ENCODE measurements around the gene SIRPB2.

The SIRPB2 gene

GRCh38 chr20:1491860-1492642, 831 bp upstream of the SIRPB2 start:
- Histone ChIP-seq H3K4me3 (ENCODE audit: severe bottlenecking) (no peak overlapping the region), H3K36me3 (ENCODE audit: low read depth) (no peaks in the 10 kb centered on the region), H3K27ac (ENCODE audit: poor library complexity, severe bottlenecking) (peak overlapping the region; percentile 98), H3K9me3 (ENCODE audit: severe bottlenecking) (no peaks in the 10 kb centered on the region), H3K27me3 (ENCODE audit: insufficient read depth, poor library complexity, severe bottlenecking) (no peaks in the 10 kb centered on the region), H3K4me1 (ENCODE audit: insufficient read depth, poor library complexity, severe bottlenecking) (peaks cover 25% of the 10 kb centered on the region)
- DNase-seq (ENCODE audit: low spot score), result no peak
- no peak for TF ChIP-seq CTCF (IDR thresholded peaks at IDR 0.05; ENCODE audit: poor library complexity, severe bottlenecking)
- ATAC-seq (ENCODE audit: low read depth), result no peak

GRCh38 chr20:1490643-1491195, 501 bp downstream of the SIRPB2 start:
- Histone ChIP-seq H3K27ac (ENCODE audit: poor library complexity, severe bottlenecking) (peak overlapping the region; percentile 98), H3K4me3 (ENCODE audit: severe bottlenecking) (no peak overlapping the region), H3K36me3 (ENCODE audit: low read depth) (no peaks in the 10 kb centered on the region), H3K27me3 (ENCODE audit: insufficient read depth, poor library complexity, severe bottlenecking) (no peaks in the 10 kb centered on the region), H3K9me3 (ENCODE audit: severe bottlenecking) (no peaks in the 10 kb centered on the region), H3K4me1 (ENCODE audit: insufficient read depth, poor library complexity, severe bottlenecking) (peaks cover 29% of the 10 kb centered on the region)
- no peak for DNase-seq (ENCODE audit: low spot score)
- TF ChIP-seq CTCF (IDR thresholded peaks at IDR 0.05; ENCODE audit: poor library complexity, severe bottlenecking), result no peak
- no peak for ATAC-seq (ENCODE audit: low read depth)

- no peak overlapping the region for H3K4me3 ChIP-seq (ENCODE audit: severe bottlenecking)
- DNase-seq (ENCODE audit: low spot score) (no peak), ATAC-seq (ENCODE audit: low read depth) (peak; percentile 95)
- no peak for TF ChIP-seq CTCF (IDR thresholded peaks at IDR 0.05; ENCODE audit: poor library complexity, severe bottlenecking)
- peaks cover 31% of the 10 kb centered on the region for H3K4me1 ChIP-seq (ENCODE audit: insufficient read depth, poor library complexity, severe bottlenecking)
- peak overlapping the region; percentile 98 for H3K27ac ChIP-seq (ENCODE audit: poor library complexity, severe bottlenecking)
- H3K27me3 ChIP-seq (ENCODE audit: insufficient read depth, poor library complexity, severe bottlenecking), result no peaks in the 10 kb centered on the region
- no peaks in the 10 kb centered on the region for H3K36me3 ChIP-seq (ENCODE audit: low read depth)
- H3K9me3 ChIP-seq (ENCODE audit: severe bottlenecking), result no peaks in the 10 kb centered on the region
These were observed 1.3 kb downstream of the SIRPB2 start for GRCh38 chr20:1489764-1490436.

GRCh38 chr20:1489325-1489724, 1.9 kb downstream of the SIRPB2 start:
- Histone ChIP-seq H3K4me1 (ENCODE audit: insufficient read depth, poor library complexity, severe bottlenecking) (peaks cover 37% of the 10 kb centered on the region), H3K4me3 (ENCODE audit: severe bottlenecking) (no peak overlapping the region), H3K9me3 (ENCODE audit: severe bottlenecking) (no peaks in the 10 kb centered on the region), H3K27me3 (ENCODE audit: insufficient read depth, poor library complexity, severe bottlenecking) (no peaks in the 10 kb centered on the region), H3K36me3 (ENCODE audit: low read depth) (no peaks in the 10 kb centered on the region), H3K27ac (ENCODE audit: poor library complexity, severe bottlenecking) (peak overlapping the region; percentile 98)
- ATAC-seq (ENCODE audit: low read depth) (no peak), DNase-seq (ENCODE audit: low spot score) (no peak)
- TF ChIP-seq CTCF (IDR thresholded peaks at IDR 0.05; ENCODE audit: poor library complexity, severe bottlenecking), result no peak

Data from RWPE2 (cell line).